ENCODE results near the gene NAPA. TPM values are rescaled to one million over a fixed set of nuclear protein-coding genes. Genes with fewer than 3 reads are reported as not detected.

The NAPA gene
- total and polyA plus RNA-seq, 10 of the 15 experiments (the other 5 are each of a cell fraction or from before 2014, with no cell fraction given): 8.2 to 193 (median 102) TPM

DNA sequence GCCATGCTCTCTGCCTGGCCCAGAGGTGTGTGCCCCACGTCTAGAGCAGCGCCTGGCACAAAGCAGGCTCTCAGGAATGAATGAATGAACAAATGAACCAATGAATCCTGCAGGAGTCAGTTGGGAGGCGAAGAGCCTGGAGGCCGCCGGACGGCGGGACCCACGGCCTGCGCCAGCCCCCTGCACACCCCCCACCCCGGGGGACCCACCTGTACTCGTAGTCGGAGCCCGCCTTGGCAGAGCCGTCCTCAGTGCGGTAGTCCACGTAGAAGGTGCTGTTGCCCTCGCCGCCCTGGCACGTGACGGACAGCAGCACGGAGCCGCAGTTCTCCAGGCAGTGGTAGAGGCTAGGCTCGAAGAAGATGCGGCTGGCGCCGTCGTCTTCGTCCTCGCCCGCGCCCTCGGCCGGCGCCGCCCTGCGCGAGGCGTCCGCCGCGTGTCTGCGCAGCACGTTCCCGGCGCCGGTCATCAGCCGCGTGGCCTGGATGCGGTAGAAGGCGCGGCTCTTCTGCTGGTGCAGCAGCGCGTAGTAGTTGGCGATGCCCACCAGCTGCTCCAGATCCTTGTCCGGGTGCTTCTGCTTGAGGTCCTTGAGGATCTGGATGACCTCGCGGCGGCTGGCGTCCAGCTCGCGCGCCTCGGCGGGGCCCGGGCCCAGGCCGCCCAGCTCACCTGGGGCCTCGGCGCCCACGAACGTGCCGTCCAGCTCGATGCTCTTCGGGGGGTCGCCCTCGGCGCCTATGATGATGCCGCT, 58.0 kb downstream of the NAPA start (continued):
- TF ChIP-seq GABPA (IDR thresholded peaks at IDR 0.05; ENCODE audit: low read depth): no peak
- TF ChIP-seq ZBED1 (IDR thresholded peaks at IDR 0.05; ENCODE audit: borderline replicate concordance): no peak
- no peak for TF ChIP-seq STAT1 (conservative IDR thresholded peaks at IDR 0.05)
- TF ChIP-seq, protein P1, sequence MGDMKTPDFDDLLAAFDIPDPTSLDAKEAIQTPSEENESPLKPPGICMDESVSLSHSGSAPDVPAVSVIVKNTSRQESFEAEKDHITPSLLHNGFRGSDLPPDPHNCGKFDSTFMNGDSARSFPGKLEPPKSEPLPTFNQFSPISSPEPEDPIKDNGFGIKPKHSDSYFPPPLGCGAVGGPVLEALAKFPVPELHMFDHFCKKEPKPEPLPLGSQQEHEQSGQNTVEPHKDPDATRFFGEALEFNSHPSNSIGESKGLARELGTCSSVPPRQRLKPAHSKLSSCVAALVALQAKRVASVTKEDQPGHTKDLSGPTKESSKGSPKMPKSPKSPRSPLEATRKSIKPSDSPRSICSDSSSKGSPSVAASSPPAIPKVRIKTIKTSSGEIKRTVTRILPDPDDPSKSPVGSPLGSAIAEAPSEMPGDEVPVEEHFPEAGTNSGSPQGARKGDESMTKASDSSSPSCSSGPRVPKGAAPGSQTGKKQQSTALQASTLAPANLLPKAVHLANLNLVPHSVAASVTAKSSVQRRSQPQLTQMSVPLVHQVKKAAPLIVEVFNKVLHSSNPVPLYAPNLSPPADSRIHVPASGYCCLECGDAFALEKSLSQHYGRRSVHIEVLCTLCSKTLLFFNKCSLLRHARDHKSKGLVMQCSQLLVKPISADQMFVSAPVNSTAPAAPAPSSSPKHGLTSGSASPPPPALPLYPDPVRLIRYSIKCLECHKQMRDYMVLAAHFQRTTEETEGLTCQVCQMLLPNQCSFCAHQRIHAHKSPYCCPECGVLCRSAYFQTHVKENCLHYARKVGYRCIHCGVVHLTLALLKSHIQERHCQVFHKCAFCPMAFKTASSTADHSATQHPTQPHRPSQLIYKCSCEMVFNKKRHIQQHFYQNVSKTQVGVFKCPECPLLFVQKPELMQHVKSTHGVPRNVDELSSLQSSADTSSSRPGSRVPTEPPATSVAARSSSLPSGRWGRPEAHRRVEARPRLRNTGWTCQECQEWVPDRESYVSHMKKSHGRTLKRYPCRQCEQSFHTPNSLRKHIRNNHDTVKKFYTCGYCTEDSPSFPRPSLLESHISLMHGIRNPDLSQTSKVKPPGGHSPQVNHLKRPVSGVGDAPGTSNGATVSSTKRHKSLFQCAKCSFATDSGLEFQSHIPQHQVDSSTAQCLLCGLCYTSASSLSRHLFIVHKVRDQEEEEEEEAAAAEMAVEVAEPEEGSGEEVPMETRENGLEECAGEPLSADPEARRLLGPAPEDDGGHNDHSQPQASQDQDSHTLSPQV (IDR thresholded peaks at IDR 0.05): no peak
- TF ChIP-seq POU2F2 (IDR thresholded peaks at IDR 0.05; ENCODE audit: borderline replicate concordance, low read depth, low read length): no peak
- TF ChIP-seq NFYB (IDR thresholded peaks at IDR 0.05; ENCODE audit: insufficient read depth, low read depth, low read length): no peak
- TF ChIP-seq BRCA1 (IDR thresholded peaks at IDR 0.05; ENCODE audit: low read depth, low read length): no peak
- no peak for TF ChIP-seq MEF2A (IDR thresholded peaks at IDR 0.05; ENCODE audit: insufficient read depth, low read depth, low read length)
- no peak for TF ChIP-seq TCF3 (IDR thresholded peaks at IDR 0.05; ENCODE audit: borderline replicate concordance, insufficient read depth, low read depth, low read length)
- TF ChIP-seq LARP7 (IDR thresholded peaks at IDR 0.05): no peak
- no peak for TF ChIP-seq NFXL1 (IDR thresholded peaks at IDR 0.05; ENCODE audit: borderline replicate concordance)

Measured in GM12878 (cell line).